ENCODE data around the gene EPHA6. TPM values are rescaled to one million over a fixed set of nuclear protein-coding genes. Genes with fewer than 3 reads are reported as not detected.

The EPHA6 gene
- total and polyA plus RNA-seq, 2 donors (not counting 1 experiment from before 2014, with no cell fraction given): not detected

- Histone ChIP-seq H3K9ac (ENCODE audit: low read length) (no peak overlapping the region), H4K20me1 (ENCODE audit: control insufficient read depth, insufficient read depth, low read length, poor library complexity, severe bottlenecking) (no peaks in the 10 kb centered on the region), H3K27ac (ENCODE audit: low read length in 2 of 2) (no peak overlapping the region), H3K79me2 (ENCODE audit: control insufficient read depth, insufficient read depth, low read length) (no peaks in the 10 kb centered on the region), H3K4me2 (replicated peaks; ENCODE audit: low read depth, low read length, poor library complexity, severe bottlenecking) (no peak overlapping the region), H2AFZ (ENCODE audit: insufficient read depth, low read depth, low read length, poor library complexity, severe bottlenecking) (no peak overlapping the region), H3K27me3 (replicated peaks in 1 of 4; ENCODE audit: control extremely low read depth in 1 of 4, control insufficient read depth in 3 of 4, insufficient read depth in 4 of 4, low read length in 3 of 4) (no peaks in the 10 kb centered on the region), H3K36me3 (replicated peaks in 1 of 2; ENCODE audit: control extremely low read depth in 1 of 2, control insufficient read depth in 1 of 2, extremely low read depth in 1 of 2, insufficient read depth in 2 of 2, low read length in 1 of 2) (no peaks in the 10 kb centered on the region), H3K4me1 (ENCODE audit: control insufficient read depth in 2 of 2, insufficient read depth in 2 of 2, low read length in 2 of 2) (no peaks in the 10 kb centered on the region), H3K4me3 (ENCODE audit: control extremely low read depth in 1 of 5, extremely low read depth in 1 of 5, insufficient read depth in 1 of 5, low read depth in 2 of 5, low read length in 4 of 5) (no peak overlapping the region), H3K9me3 (ENCODE audit: control extremely low read depth in 1 of 3, control insufficient read depth in 2 of 3, insufficient read depth in 1 of 3, low read length in 2 of 3) (no peaks in the 10 kb centered on the region)
- H3K27ac Mint-ChIP-seq: no peak overlapping the region
- no peaks in the 10 kb centered on the region for H3K27me3 Mint-ChIP-seq
- H3K4me3 Mint-ChIP-seq: no peak overlapping the region
- ChIA-PET CTCF (interaction anchor here (0.6 to 10.5 kb wide), 5 partner anchors 9 to 322 kb away, joined by 3 to 239 read pairs (median 3); no protein-coding TSS in a partner anchor), POLR2A (no interaction called here)
- ATAC-seq (ENCODE audit: low read depth): peak; percentile 21
- intact Hi-C loops (cut with micrococcal nuclease): loop anchor here (1.0 to 10.0 kb wide), 2 partner anchors 230 to 531 kb away; no protein-coding TSS in a partner anchor
- peak; percentile 71 for DNase-seq
- no peaks in the 10 kb centered on the region for H3K9me3 Mint-ChIP-seq (ENCODE audit: insufficient read depth)
- H3K4me1 Mint-ChIP-seq: no peaks in the 10 kb centered on the region
- no peak for TF ChIP-seq EZH2 (IDR thresholded peaks at IDR 0.05; ENCODE audit: borderline replicate concordance, insufficient read depth, low read depth, low read length, poor library complexity, severe bottlenecking)
- TF ChIP-seq CTCF (IDR thresholded peaks at IDR 0.05): peak; percentile 90
Observed at GRCh38 chr3:97793420-97794019, 979.1 kb downstream of the EPHA6 start.

GRCh38 chr3:97795951-97796350, 981.6 kb downstream of the EPHA6 start:
- H3K79me2 ChIP-seq (ENCODE audit: control insufficient read depth, insufficient read depth, low read length): no peaks in the 10 kb centered on the region
- DNase-seq: no peak
- no peaks in the 10 kb centered on the region for H3K9me3 ChIP-seq (ENCODE audit: control extremely low read depth in 1 of 3, control insufficient read depth in 2 of 3, insufficient read depth in 1 of 3, low read length in 2 of 3)
- Mint-ChIP-seq H3K4me3 (no peak overlapping the region), H3K27ac (no peak overlapping the region), H3K4me1 (no peaks in the 10 kb centered on the region), H3K27me3 (no peaks in the 10 kb centered on the region), H3K9me3 (ENCODE audit: insufficient read depth) (no peaks in the 10 kb centered on the region)
- no peaks in the 10 kb centered on the region for H3K36me3 ChIP-seq (replicated peaks in 1 of 2; ENCODE audit: control extremely low read depth in 1 of 2, control insufficient read depth in 1 of 2, extremely low read depth in 1 of 2, insufficient read depth in 2 of 2, low read length in 1 of 2)
- H2AFZ ChIP-seq (ENCODE audit: insufficient read depth, low read depth, low read length, poor library complexity, severe bottlenecking): no peak overlapping the region
- no peak for ATAC-seq (ENCODE audit: low read depth)
- H4K20me1 ChIP-seq (ENCODE audit: control insufficient read depth, insufficient read depth, low read length, poor library complexity, severe bottlenecking): no peaks in the 10 kb centered on the region
- POLR2A ChIA-PET: no interaction called here
- H3K4me2 ChIP-seq (replicated peaks; ENCODE audit: low read depth, low read length, poor library complexity, severe bottlenecking): no peak overlapping the region
- H3K4me3 ChIP-seq (ENCODE audit: control extremely low read depth in 1 of 5, extremely low read depth in 1 of 5, insufficient read depth in 1 of 5, low read depth in 2 of 5, low read length in 4 of 5): no peak overlapping the region
- no peaks in the 10 kb centered on the region for H3K27me3 ChIP-seq (replicated peaks in 1 of 4; ENCODE audit: control extremely low read depth in 1 of 4, control insufficient read depth in 3 of 4, insufficient read depth in 4 of 4, low read length in 3 of 4)
- H3K4me1 ChIP-seq (ENCODE audit: control insufficient read depth in 2 of 2, insufficient read depth in 2 of 2, low read length in 2 of 2): no peaks in the 10 kb centered on the region
- 100% methylated on average over 1 of the region's 4 CpGs for WGBS (ENCODE audit: insufficient coverage)
- no peak overlapping the region for H3K9ac ChIP-seq (ENCODE audit: low read length)
- no peak overlapping the region for H3K27ac ChIP-seq (ENCODE audit: low read length in 2 of 2)
- intact Hi-C loops (cut with micrococcal nuclease): loop anchor here (10.0 kb wide), 1 partner anchor 529 kb away; no protein-coding TSS in a partner anchor
- TF ChIP-seq EZH2 (IDR thresholded peaks at IDR 0.05; ENCODE audit: borderline replicate concordance, insufficient read depth, low read depth, low read length, poor library complexity, severe bottlenecking) (no peak), CTCF (IDR thresholded peaks at IDR 0.05) (no peak)
- CTCF ChIA-PET: interaction anchor here (2.0 to 10.5 kb wide), 2 partner anchors 8 to 227 kb away, joined by 5 to 239 read pairs; no protein-coding TSS in a partner anchor

Data from B cell (primary cell).